GM12878 (cell line): ENCODE results near the gene DCAF7.

Experiments used
- FOXK2 ChIP-seq: fragments of 450-650 bp; IDR thresholded peaks from 2 replicates; pipeline ENCODE4 v1.6.1; 2017; ENCODE audit warnings: mild to moderate bottlenecking, moderate library complexity
- IRF4 ChIP-seq: IDR thresholded peaks from 2 replicates; pipeline ENCODE4 v1.6.1; 2011; ENCODE audit warnings: low read depth, low read length
- KLF5 ChIP-seq: fragments of 450-650 bp; IDR thresholded peaks from 2 replicates; pipeline ENCODE4 v1.6.1; 2014; ENCODE audit warnings: mild to moderate bottlenecking; ENCODE audit not compliant: partially characterized antibody
- POLR2AphosphoS2 ChIP-seq: IDR thresholded peaks from 2 replicates; pipeline ENCODE4 v1.6.1; 2011; ENCODE audit warnings: low read depth, mild to moderate bottlenecking, low read length, improper control_type of control experiment, moderate library complexity
- SMC3 ChIP-seq: IDR thresholded peaks from 2 replicates; pipeline ENCODE4 v1.6.1; 2011; ENCODE audit warnings: low read length, improper control_type of control experiment, borderline replicate concordance
- TF ChIP-seq, protein P1 (sequence below), 3 experiments: IDR thresholded peaks in 2 of 3; conservative IDR thresholded peaks in 1 of 3; 2 replicates each; pipeline ENCODE4 v1.5.1; 2011; ENCODE audit warnings: low read depth in 3 of 3, low read length in 3 of 3, mild to moderate bottlenecking in 3 of 3, control low read depth in 2 of 3, moderate library complexity in 2 of 3, inconsistent platforms in 1 of 3, mixed read lengths in 1 of 3; ENCODE audit not compliant: control insufficient read depth in 2 of 3, insufficient read depth in 1 of 3; ENCODE audit errors: extremely low read depth in 1 of 3

DNA sequence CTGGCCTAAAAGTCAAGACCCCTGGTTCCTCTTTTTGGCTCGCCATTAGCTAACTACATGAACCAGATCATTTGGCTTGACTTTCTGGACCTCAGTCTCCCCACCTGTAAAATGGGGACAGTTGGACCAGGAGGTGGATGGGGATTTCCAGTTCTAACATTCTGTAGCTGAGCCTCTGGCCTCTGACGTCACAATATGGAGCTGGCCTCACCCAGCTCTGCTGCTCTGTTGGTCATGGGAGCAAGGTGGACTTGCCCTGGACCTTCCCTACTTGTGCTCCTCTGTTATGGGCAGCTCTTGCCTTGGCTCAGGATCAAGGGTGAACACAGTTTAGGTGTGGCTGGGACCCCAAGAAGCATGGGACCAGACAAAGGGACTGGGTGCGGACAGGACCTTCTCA lies 43.6 kb upstream of the DCAF7 start:
- TF ChIP-seq POLR2AphosphoS2 (no peak), IRF4 (no peak), KLF5 (no peak), FOXK2 (no peak), SMC3 (no peak)
- TF ChIP-seq, protein P1, sequence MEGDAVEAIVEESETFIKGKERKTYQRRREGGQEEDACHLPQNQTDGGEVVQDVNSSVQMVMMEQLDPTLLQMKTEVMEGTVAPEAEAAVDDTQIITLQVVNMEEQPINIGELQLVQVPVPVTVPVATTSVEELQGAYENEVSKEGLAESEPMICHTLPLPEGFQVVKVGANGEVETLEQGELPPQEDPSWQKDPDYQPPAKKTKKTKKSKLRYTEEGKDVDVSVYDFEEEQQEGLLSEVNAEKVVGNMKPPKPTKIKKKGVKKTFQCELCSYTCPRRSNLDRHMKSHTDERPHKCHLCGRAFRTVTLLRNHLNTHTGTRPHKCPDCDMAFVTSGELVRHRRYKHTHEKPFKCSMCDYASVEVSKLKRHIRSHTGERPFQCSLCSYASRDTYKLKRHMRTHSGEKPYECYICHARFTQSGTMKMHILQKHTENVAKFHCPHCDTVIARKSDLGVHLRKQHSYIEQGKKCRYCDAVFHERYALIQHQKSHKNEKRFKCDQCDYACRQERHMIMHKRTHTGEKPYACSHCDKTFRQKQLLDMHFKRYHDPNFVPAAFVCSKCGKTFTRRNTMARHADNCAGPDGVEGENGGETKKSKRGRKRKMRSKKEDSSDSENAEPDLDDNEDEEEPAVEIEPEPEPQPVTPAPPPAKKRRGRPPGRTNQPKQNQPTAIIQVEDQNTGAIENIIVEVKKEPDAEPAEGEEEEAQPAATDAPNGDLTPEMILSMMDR (IDR thresholded peaks at IDR 0.05 in 2 of 3, conservative IDR thresholded peaks at IDR 0.05 in 1 of 3; ENCODE audit: control insufficient read depth in 2 of 3, extremely low read depth in 1 of 3, insufficient read depth in 1 of 3, low read depth in 3 of 3, low read length in 3 of 3): no peak
